Keratinocyte (primary cell): Measurements from ENCODE around the gene STK11. TPM values are rescaled to one million over a fixed set of nuclear protein-coding genes. Genes with fewer than 3 reads are reported as not detected.

ENCODE experiments used
- DNase-seq: peaks from one replicate; pipeline ENCODE4 v3.0.0-alpha.2; 2011; ENCODE audit warnings: low read depth, missing footprints, low spot score
- FAIRE-seq: peaks from 2 replicates; lab custom pipeline; 2011; peaks lifted over from hg19 to GRCh38; lab: Jason Lieb, UNC
- H2AFZ ChIP-seq: 2 replicates; pipeline ENCODE4 v1.6.0; 2012; ENCODE audit warnings: low read length, control low read depth, inconsistent platforms; ENCODE audit not compliant: control insufficient read depth
- H3K27ac ChIP-seq: 2 replicates; pipeline ENCODE4 v1.5.1; 2011; ENCODE audit warnings: low read length; ENCODE audit not compliant: control insufficient read depth, insufficient read depth
- H3K27me3 ChIP-seq: 3 replicates; pipeline ENCODE4 v1.6.0; 2011; ENCODE audit warnings: low read length; ENCODE audit not compliant: control insufficient read depth, insufficient read depth; ENCODE audit errors: extremely low read depth
- H3K36me3 ChIP-seq, 2 experiments: 2 replicates in 1 of 2; 3 replicates in 1 of 2; pipeline ENCODE4 v1.5.1; 2011; ENCODE audit warnings: low read length in 2 of 2, mild to moderate bottlenecking in 1 of 2; ENCODE audit not compliant: control insufficient read depth in 2 of 2, insufficient read depth in 2 of 2; ENCODE audit errors: extremely low read depth in 1 of 2
- H3K4me1 ChIP-seq: 3 replicates; pipeline ENCODE4 v1.5.1; 2011; ENCODE audit warnings: low read length; ENCODE audit not compliant: control insufficient read depth, insufficient read depth; ENCODE audit errors: extremely low read depth
- H3K4me2 ChIP-seq: 3 replicates; pipeline ENCODE4 v1.6.0; 2011; ENCODE audit warnings: low read depth, low read length; ENCODE audit not compliant: control insufficient read depth, insufficient read depth; ENCODE audit errors: extremely low read depth
- H3K4me3 ChIP-seq, 3 experiments: fragments of 200-600 bp in 1 of 3; sonication (generic) in 1 of 3; 2 replicates in 2 of 3; 3 replicates in 1 of 3; pipeline ENCODE4 v1.5.1; 2011 to 2016; ENCODE audit warnings: low read length in 3 of 3, mild to moderate bottlenecking in 3 of 3, control low read depth in 2 of 3, inconsistent platforms in 1 of 3, low read depth in 1 of 3, mixed read lengths in 1 of 3, mixed run types in 1 of 3, moderate library complexity in 1 of 3; ENCODE audit not compliant: control insufficient read depth in 2 of 3, insufficient read depth in 2 of 3; ENCODE audit errors: extremely low read depth in 1 of 3
- H3K79me2 ChIP-seq: 2 replicates; pipeline ENCODE4 v1.6.0; 2012; ENCODE audit warnings: low read length; ENCODE audit not compliant: control insufficient read depth, insufficient read depth
- H3K9ac ChIP-seq: 3 replicates; pipeline ENCODE4 v1.6.0; 2011; ENCODE audit warnings: low read length; ENCODE audit not compliant: control insufficient read depth, insufficient read depth; ENCODE audit errors: extremely low read depth
- H3K9me1 ChIP-seq: 3 replicates; pipeline ENCODE4 v1.6.0; 2011; ENCODE audit warnings: low read length; ENCODE audit not compliant: control insufficient read depth, insufficient read depth; ENCODE audit errors: extremely low read depth
- H3K9me3 ChIP-seq: 2 replicates; pipeline ENCODE4 v1.5.1; 2012; ENCODE audit warnings: low read depth, low read length; ENCODE audit not compliant: control insufficient read depth
- H4K20me1 ChIP-seq: 3 replicates; pipeline ENCODE4 v1.6.0; 2011; ENCODE audit warnings: low read length; ENCODE audit not compliant: control insufficient read depth, insufficient read depth; ENCODE audit errors: extremely low read depth
- EZH2 ChIP-seq: IDR thresholded peaks from one replicate; pipeline ENCODE4 v1.6.1; 2012; ENCODE audit warnings: inconsistent platforms, mild to moderate bottlenecking, low read length, moderate library complexity
- dilution Hi-C: fragments of 300-500 bp; cut with MboI; formaldehyde crosslinking; loops from one replicate; pipeline ENCODE4 v1.7.0; 2020; ENCODE audit warnings: low sequenced_read_pairs; ENCODE audit not compliant: extremely low pct_ligation_motif_present
- polyA plus RNA-seq, 5 experiments: library from polyadenylated mRNA; depleted of rRNA in 3 of 5; stranded (reverse) in 3 of 5; stranded (forward) in 1 of 5; unstranded in 1 of 5; fragments of >200 nt; gene quantifications; 1 replicate in 1 of 5; 2 replicates in 3 of 5; 3 replicates in 1 of 5; pipeline versions ENCODE4 v1.2.1 to v1.2.3, GENCODE V29; 2011 to 2012; ENCODE audit warnings: missing spikeins in 2 of 5, low read depth in 1 of 5, low replicate concordance in 1 of 5
- TF ChIP-seq, protein P1 (sequence below), 3 experiments: IDR thresholded peaks in 1 of 3; conservative IDR thresholded peaks in 1 of 3; optimal IDR thresholded peaks in 1 of 3; 2 replicates in 2 of 3; 3 replicates in 1 of 3; pipeline versions ENCODE3 to v1.5.1; 2011; ENCODE audit warnings: low read length in 3 of 3, mild to moderate bottlenecking in 3 of 3, moderate library complexity in 2 of 3, control low read depth in 1 of 3, inconsistent platforms in 1 of 3; ENCODE audit not compliant: insufficient read depth in 2 of 3; ENCODE audit errors: extremely low read depth in 1 of 3

STK11 gene
- polyA plus RNA-seq, 1 donor (not counting 4 experiments of a cell fraction or from before 2014, with no cell fraction given): 24.6 TPM

DNA sequence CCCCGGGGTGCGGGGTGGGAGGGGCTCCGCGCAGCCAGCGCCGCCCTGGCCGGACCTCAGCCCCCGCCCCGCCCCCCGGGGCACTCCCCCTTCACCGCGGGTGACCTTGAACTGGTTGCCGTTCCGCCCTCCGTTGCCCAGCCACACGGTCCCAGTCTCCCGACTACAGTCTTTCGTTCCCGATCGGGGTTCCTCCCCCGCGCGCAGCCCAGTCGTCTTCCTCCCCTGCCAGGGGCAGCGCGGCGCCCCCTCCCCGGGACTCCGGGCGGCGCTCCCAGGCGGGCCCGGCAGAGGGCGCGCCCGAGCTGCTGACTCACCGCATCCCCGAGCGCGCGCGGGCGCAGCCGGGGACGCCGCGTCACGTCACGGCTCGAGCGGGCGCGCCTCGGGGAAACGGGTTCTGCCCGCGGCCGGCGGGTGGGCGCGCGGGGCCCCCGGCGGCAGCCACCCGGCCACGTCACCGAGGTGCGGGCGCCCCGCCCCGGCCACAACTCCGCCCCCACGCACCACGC lies 43.3 kb downstream of the STK11 start:
- peaks cover 30% of the 10 kb centered on the region for H3K79me2 ChIP-seq
- dilution Hi-C loops: no loop called here
- H3K36me3 ChIP-seq: peaks cover 5 to 10% of the 10 kb centered on the region in 2 experiments
- FAIRE-seq (no peak), DNase-seq (no peak)
- TF ChIP-seq, protein P1, sequence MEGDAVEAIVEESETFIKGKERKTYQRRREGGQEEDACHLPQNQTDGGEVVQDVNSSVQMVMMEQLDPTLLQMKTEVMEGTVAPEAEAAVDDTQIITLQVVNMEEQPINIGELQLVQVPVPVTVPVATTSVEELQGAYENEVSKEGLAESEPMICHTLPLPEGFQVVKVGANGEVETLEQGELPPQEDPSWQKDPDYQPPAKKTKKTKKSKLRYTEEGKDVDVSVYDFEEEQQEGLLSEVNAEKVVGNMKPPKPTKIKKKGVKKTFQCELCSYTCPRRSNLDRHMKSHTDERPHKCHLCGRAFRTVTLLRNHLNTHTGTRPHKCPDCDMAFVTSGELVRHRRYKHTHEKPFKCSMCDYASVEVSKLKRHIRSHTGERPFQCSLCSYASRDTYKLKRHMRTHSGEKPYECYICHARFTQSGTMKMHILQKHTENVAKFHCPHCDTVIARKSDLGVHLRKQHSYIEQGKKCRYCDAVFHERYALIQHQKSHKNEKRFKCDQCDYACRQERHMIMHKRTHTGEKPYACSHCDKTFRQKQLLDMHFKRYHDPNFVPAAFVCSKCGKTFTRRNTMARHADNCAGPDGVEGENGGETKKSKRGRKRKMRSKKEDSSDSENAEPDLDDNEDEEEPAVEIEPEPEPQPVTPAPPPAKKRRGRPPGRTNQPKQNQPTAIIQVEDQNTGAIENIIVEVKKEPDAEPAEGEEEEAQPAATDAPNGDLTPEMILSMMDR (optimal IDR thresholded peaks at IDR 0.05 in 1 of 3, IDR thresholded peaks at IDR 0.05 in 1 of 3, conservative IDR thresholded peaks at IDR 0.05 in 1 of 3; ENCODE audit: extremely low read depth in 1 of 3, insufficient read depth in 2 of 3, low read length in 3 of 3): peak; percentile 56 to 69 (median 56)
- TF ChIP-seq EZH2: no peak
- no peaks in the 10 kb centered on the region for H4K20me1 ChIP-seq
- peak overlapping the region; percentile 80 for H3K9ac ChIP-seq
- H3K9me1 ChIP-seq: no peaks in the 10 kb centered on the region
- peaks cover 19% of the 10 kb centered on the region for H3K4me1 ChIP-seq
- H3K27ac ChIP-seq: peak overlapping the region; percentile 76
- no peaks in the 10 kb centered on the region for H3K27me3 ChIP-seq
- no peak overlapping the region for H3K4me2 ChIP-seq
- H3K9me3 ChIP-seq: no peaks in the 10 kb centered on the region
- H2AFZ ChIP-seq: no peak overlapping the region
- H3K4me3 ChIP-seq: peak overlapping the region; percentile 52 to 85 (median 59)

DNA sequence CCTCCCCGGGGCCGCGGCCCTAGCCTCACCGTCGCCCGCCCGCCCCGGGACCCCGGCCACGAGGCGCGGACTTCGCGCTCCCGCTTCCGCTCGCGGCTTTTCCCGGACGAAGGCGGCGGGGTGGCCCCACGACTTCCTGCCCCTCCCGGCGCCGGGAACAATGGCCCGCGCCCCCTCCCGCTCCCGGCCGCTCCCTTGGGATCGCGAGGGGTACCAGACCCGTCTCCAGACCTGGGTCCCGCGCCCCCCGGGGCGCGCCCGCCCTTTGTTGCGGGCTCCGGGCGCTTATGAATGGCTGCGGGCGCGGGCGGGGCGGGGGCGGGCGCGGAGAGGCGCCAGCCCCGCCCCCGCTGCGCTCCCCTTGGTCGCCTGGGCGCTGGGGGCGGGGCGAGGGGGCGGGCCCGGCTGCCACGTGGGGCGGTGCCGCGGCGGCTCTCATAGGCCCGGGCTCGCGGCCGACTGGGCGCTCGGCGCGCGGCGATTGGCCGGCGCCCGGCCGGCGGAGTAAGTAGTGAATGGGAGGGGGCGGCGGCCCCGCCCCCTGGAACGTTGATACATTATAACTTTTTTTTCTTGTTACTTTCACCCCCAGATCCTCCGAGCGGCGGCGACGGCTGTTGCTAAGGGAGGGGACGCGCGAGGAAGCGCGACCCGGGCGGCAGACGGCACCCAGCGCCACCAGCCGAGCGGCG lies 43.9 kb downstream of the STK11 start:
- no peaks in the 10 kb centered on the region for H3K27me3 ChIP-seq
- no peak overlapping the region for H2AFZ ChIP-seq
- TF ChIP-seq EZH2: no peak
- TF ChIP-seq, protein P1 (optimal IDR thresholded peaks at IDR 0.05 in 1 of 3, IDR thresholded peaks at IDR 0.05 in 1 of 3, conservative IDR thresholded peaks at IDR 0.05 in 1 of 3; ENCODE audit: extremely low read depth in 1 of 3, insufficient read depth in 2 of 3, low read length in 3 of 3): no peak
- no peak for DNase-seq
- H3K36me3 ChIP-seq: peaks cover 5 to 13% of the 10 kb centered on the region in 2 experiments
- peak overlapping the region; percentile 83 for H3K9ac ChIP-seq
- H3K4me2 ChIP-seq: no peak overlapping the region
- no peaks in the 10 kb centered on the region for H3K9me3 ChIP-seq
- peaks cover 13% of the 10 kb centered on the region for H3K4me1 ChIP-seq
- dilution Hi-C loops: no loop called here
- FAIRE-seq: no peak
- peak overlapping the region; percentile 76 for H3K27ac ChIP-seq
- no peaks in the 10 kb centered on the region for H3K9me1 ChIP-seq
- peaks cover 31% of the 10 kb centered on the region for H3K79me2 ChIP-seq
- H4K20me1 ChIP-seq: no peaks in the 10 kb centered on the region
- peak overlapping the region; percentile 69 to 87 (median 85) for H3K4me3 ChIP-seq
